HG03159 (cell line): ENCODE results near the gene ABCC8.
"Not testable (repeated sequence)": the region's sequence is repeated elsewhere in the genome, so short reads cannot be mapped to it uniquely, and the experiment has no call there.

Experiments used
- ATAC-seq: cut with Tn5 transposase; IDR thresholded peaks from one replicate; pipeline ENCODE4 v1.9.1; 2021; ENCODE audit warnings: mild to moderate bottlenecking, moderate library complexity; ENCODE audit not compliant: unreplicated experiment

Gene ABCC8

DNA sequence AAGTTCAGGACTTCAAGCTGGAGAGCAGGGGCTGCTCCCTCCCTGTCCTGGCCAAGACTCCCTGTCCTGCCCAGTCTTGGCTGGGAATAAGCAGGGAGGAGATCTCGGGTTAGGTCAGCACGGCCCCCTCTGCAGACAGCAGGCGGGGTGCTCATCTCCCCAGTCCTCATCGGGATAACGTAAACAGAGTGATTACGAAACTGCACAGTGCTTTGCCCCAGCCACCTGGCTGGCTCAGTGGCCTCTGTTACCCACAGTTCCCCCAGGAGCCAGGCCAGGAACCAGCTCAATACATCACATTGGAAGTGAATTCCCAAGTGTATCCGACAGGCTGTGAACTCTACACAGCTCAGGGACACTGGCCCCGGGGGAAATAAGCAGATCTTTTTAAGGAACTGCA, 45.5 kb downstream of the ABCC8 start:
- no peak for ATAC-seq

DNA sequence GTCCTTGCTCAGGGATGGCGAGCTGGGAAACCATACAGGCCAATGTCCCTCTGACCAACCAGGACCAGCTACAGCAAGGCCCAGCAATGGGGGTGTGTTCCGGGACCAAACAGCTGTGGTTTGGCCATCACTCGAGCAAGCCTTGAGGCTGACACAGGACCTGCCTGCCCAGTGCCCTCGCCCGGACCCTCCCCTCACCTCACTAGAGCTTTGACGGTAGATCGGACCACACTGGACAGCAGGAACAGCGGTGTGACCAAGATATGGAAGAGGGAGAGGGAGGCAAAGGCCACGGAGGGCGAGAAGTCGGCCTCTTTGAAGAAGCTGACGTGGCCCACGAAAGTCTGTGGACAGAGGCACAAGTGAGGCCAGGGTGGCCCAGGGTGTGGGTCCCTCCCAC, 46.0 kb downstream of the ABCC8 start:
- no peak for ATAC-seq

DNA sequence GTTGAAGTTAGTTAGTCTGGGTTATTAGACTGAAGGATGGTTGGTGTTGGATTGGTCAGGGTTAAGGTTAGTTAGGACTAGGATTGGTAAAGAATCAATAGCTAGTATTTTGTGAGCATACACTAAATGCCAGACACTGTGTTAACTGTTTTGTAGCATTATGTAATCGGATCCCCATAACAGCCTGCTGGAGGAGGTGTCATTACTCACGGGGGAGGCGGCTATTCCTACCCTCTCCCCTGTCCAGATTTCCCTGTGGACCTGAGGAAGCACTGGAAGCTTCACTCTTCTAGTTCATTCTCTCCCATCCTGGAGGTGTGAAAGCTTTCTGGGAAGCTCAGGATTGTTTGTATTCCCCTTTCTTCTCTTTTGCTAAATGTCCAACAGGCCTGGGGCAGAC, 47.7 kb downstream of the ABCC8 start:
- ATAC-seq, result no peak

GRCh38 chr11:17428261-17428660, 48.4 kb downstream of the ABCC8 start:
- ATAC-seq, result no peak

DNA sequence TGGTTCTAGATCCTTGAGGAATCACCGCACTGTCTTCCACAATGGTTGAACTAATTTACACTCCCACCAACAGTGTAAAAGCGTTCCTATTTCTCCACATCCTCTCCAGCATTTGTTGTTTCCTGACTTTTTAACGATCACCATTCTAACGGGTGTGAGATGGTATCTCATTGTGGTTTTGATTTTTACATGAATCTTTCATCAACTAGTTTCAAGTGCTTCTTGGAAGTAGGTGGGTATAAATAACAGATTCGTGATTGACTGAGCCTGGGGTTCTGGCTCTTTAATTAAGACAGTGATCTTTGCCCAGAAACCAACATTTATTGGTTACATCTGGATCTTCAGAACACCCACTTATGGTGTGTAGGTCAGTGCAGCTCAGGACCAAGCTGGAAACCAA, 50.4 kb downstream of the ABCC8 start:
- ATAC-seq, result not testable (repeated sequence)

GRCh38 chr11:17423533-17424310, 52.9 kb downstream of the ABCC8 start:
- ATAC-seq, result no peak

- ATAC-seq, result no peak
Measured at GRCh38 chr11:17421781-17422180, 54.9 kb downstream of the ABCC8 start.

GRCh38 chr11:17418444-17419081, 58.1 kb downstream of the ABCC8 start:
- no peak for ATAC-seq

DNA sequence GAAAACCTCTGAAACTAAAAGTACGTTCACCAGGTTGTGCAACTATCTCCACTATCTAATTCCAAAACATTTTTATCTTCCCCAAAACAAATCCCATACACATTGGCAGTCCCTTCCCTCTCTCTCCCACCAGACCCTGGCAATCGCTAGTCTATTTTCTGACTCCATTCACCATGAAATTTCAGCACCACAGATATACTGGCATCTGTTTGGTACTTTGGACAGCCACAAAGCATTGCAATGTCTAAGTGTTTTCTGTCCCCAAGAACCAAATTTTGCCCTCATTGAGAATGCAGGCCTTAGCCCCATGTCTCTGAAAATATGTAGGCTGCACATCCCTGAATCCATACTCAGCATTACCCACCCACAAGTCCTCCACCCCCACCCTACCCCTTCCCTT, 60.2 kb downstream of the ABCC8 start:
- ATAC-seq, result no peak

DNA sequence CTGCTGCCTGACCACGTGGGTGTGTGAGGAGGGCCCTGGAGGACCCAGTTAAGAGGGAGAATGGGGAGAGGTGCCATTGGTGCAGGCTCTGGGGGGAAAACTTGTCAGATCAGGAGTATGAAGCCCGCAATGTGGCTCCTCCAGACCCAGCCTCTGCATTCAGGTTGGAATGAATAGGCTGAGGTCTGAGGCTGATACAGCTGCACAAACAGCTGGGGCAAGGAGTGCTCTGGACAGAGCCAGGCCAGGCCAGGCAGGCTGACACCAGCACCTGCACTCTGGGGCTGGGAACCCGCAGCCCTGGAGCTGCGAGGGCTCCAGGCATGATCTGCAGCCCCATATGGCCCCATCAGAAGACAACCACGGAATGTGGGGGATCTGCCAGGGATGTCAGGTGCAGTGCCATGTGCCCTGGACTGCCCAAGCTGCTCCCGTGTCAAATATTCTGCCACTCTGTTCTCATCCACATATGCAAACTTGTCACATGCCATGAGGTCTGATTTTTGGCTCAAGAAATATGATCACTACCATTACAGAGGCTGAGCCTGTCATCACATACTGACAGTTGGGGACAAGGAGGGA, 61.0 kb downstream of the ABCC8 start:
- ATAC-seq, result no peak

DNA sequence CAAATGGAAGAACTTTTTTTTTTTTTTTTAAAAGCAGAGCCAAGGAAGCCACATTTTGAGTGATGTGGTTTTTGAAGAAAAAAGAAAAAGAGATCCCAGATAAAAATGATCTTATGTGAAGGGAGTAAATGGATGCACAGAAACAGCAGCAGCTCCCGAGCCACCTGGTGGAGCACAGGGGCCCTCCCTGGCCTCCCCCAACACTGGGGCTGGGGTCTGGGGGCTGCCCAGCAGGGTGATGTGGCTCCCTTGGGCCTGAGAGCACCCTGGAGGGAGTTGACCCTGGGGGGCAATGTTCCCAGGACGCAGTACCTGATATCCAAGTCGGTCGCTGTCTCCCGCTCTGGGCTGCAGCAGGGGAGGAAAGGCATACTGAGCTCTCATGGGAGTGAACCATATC, 61.7 kb downstream of the ABCC8 start:
- no peak for ATAC-seq

- ATAC-seq, result no peak
Measured at GRCh38 chr11:17414317-17414737, 62.3 kb downstream of the ABCC8 start.

- ATAC-seq, result no peak
Measured at GRCh38 chr11:17413414-17414316, 63.0 kb downstream of the ABCC8 start.

- ATAC-seq, result no peak
Measured at GRCh38 chr11:17412488-17413180, 64.0 kb downstream of the ABCC8 start.

DNA sequence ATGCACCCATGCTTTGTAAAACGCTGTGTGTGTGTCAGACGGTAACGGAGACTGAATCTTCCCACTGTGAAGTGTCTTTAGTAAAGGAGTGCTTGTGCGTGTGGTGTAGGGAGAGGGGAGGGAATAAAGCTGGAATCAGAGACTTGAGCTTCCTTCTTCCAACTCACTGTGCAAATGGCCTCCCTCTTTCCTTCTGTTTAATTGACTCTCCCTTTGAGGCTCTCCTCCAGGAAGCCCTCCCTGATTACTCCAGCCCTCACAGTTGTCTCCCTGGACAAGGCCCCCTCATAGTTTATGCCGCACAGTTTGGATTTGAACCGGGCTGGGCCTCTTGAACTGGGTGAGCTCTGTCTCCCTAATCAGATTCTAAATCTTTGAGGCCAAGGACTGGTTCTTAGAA, 65.2 kb downstream of the ABCC8 start:
- ATAC-seq, result no peak

DNA sequence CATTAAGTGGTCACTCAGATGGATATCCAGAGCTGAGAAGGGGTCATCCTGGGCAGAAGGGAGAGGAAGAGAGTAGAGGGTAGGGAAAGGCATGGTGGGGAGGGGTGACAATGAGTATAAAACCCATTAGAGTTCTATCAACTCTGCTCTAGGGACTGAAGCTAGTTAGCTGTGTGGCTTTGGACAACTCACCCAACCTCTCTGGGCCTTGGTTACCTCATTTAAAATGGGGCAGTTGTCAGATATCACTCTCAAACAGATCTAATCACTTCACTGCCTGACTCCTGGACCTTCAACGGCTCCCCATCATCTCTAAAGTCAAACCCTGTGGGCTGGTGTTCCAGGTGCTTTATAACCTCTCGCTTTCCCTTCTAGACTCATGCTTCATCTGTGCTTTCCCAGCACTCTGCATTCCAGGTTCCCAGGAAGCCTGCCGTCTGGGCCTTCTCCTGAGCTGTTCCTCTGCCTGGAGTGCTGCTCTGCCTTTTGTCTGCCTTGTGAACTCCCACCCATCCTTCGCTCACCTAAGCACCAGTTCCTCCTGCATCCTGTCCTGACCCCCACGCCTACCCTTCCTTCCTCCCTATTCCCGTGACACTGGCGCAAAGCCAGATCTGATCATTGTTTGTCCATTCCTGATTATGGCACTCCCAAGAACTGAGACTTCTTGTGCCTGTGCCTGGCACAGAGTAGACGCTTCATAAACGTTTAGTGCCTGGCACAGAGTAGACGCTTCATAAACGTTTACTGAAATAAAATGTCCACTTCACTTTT, 65.9 kb downstream of the ABCC8 start:
- no peak for ATAC-seq

DNA sequence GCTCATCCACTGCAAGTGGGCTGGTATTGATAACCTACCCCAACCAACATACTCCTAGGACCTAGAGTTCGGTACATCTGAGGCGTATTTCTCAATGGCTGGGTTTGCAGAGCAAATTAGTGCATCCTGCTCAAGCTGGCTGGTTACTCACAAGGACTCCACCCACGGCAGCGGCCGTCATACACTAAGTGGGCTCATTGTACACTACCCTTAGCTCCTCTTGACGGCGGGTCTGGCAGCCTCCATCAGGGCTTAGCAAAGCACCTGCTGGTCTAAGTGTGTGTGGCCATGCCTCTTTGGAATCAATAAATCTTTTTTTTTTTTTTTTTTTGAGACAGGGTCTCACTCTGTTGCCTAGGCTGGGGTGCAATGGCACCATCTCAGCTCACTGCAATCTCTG, 68.0 kb downstream of the ABCC8 start:
- no peak for ATAC-seq

DNA sequence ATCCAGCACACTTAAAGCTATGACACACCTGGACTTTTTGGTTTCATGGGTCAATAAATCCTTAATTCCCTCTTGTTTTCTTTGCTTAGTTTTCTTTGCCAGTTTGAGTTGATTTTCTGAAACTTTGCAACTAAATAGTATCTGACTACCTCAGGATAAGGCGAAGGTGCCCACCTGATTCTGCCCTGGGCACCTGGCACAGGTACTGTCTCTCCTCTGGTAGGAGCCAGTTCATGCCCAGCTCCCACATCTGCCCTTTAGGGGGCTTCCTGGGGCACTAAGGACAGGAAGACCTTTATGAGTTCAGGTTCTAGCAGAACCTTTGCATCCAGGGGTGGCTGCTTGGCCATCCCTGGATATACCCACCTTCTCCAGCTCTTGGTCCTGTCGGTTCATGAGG, 68.6 kb downstream of the ABCC8 start:
- ATAC-seq, result no peak

- ATAC-seq, result no peak
Measured at GRCh38 chr11:17407575-17407974, 69.1 kb downstream of the ABCC8 start.

GRCh38 chr11:17406818-17407149, 69.9 kb downstream of the ABCC8 start:
- no peak for ATAC-seq
